LNCAP (cell line): ENCODE measurements around the gene WDR27.
A peak's percentile ranks its signal among the peaks of the same experiment; 100 is the strongest.

Experiments
- TF ChIP-seq, protein P1 (sequence below): fragments of 450-650 bp; IDR thresholded peaks from 2 replicates; pipeline ENCODE4 v1.5.1; 2017; ENCODE audit warnings: mild to moderate bottlenecking

The WDR27 gene

DNA sequence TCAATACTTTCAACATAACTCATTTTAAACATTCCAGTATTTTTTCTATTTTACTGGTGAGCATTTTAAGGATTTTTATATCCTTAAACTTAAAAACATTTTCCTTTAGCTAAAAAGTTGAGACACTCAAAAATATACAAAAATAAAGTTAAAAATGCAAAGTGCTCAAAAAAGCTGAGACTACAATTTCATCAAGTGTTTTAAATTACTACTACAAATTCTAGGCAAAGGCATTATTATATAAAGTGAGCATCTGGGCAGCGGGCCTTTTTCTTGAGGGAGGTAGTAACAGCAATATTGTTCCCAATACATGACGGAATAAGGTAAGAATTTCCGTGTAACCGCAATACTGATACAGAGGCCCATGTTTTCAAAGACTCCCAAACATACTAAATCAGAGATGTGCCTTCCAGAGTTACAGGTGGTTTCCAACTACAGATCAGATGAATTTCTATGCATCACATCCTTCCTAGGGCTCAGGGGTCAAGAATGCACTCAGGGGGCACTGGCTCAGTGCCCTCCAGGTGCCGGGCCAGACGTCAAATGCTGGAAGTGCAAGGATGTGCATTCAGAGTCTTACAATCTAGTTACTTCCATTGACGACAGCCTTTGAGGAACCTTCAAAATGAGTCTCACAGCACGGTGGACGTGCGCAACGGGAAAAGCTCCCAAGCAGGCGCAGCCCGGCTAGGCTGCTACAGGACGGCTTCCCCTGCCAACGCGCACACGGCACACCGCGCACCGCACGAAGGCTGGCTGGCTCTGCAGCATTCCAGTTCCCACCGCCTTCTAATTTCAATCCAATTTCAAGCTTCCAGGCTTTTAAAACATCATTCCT is 20.8 kb upstream of the WDR27 start:
- TF ChIP-seq, protein P1, sequence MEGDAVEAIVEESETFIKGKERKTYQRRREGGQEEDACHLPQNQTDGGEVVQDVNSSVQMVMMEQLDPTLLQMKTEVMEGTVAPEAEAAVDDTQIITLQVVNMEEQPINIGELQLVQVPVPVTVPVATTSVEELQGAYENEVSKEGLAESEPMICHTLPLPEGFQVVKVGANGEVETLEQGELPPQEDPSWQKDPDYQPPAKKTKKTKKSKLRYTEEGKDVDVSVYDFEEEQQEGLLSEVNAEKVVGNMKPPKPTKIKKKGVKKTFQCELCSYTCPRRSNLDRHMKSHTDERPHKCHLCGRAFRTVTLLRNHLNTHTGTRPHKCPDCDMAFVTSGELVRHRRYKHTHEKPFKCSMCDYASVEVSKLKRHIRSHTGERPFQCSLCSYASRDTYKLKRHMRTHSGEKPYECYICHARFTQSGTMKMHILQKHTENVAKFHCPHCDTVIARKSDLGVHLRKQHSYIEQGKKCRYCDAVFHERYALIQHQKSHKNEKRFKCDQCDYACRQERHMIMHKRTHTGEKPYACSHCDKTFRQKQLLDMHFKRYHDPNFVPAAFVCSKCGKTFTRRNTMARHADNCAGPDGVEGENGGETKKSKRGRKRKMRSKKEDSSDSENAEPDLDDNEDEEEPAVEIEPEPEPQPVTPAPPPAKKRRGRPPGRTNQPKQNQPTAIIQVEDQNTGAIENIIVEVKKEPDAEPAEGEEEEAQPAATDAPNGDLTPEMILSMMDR, result no peak

DNA sequence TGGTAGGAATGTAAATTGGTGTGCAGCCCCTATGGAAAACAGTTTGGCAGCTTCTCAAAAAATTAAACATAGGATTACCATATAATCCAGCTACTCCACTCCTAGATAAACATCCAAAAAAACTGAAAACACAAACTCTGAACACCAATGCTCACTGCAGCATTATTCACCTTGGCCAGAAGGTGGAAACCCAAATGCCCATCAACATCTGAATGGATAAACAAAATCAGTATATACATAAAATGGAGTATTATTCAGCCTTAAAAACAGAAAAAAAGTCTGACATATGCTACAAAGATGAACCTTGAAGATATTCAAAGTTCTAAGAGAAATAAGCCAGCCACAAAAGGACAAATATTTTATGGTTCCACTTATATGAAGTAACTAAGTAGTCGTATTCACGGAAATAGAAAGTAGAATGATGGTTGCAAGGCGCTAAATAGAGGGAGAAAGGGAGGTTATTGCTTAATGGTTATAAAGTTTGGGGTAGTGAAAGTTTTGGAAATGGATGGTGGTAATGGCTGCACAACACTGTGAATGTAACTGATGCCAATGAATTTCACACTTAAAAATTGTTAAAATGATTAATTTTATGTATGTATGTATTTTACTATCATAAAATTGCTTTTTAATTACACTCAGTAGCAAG is 18.5 kb upstream of the WDR27 start:
- TF ChIP-seq, protein P1, result peak; percentile 19; the same call in 1 of the 2 replicates

DNA sequence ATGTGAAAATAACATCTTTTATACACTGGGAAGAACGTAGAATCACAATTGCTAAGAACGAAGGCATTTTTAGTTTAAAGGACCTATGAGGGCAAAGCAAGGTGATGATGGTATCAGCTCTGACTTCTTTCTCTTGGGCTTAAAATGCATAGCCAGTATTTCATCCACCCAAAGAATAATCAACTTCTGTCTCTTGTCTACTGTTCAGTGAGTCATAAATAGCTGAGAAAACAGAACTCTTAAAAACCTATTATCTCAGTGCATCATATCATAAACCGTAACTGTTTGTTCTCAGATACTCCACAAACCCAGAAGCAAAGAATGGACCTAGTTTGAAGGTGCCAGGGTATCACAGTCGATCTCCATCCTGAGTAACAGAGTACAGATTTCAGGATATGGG is 17.3 kb upstream of the WDR27 start:
- TF ChIP-seq, protein P1, result no peak

DNA sequence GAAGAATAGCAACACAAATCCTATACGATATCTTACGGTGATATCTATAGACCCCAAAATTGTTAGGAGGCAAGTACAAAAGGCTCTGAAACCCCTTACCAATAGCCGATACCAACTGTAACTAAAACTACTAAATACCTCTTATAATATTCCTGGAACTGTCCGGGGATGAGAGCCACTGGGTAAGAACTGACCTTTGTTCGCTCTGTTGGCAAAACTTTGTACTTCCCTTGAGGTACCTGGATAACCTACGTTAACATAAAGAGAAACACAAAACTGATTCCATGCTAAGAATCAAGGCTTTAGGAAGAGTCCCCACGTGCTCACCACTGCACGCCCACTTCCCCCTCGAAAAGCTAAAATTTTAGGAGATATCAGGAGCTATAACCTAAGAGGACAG is 12.8 kb upstream of the WDR27 start:
- TF ChIP-seq, protein P1, result no peak

DNA sequence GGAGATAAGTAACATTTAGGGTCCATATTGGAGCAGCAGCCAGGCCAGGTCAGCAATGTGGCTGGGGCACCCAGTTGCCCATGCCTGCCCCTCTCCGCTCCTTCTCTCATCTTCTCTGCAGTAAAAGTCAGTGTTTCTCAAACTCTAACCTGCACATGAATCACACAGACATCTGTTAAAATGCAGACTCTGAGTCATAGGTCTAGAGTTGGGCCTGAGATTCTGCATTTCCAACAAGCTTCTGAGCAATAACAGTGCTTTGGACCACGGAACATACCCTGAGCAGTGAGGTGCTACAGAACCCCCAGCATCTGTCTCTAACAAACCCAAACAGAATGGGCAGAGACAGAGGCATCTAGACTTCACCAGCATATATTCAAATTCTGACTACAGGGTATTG is 12.3 kb upstream of the WDR27 start:
- TF ChIP-seq, protein P1, result no peak

DNA sequence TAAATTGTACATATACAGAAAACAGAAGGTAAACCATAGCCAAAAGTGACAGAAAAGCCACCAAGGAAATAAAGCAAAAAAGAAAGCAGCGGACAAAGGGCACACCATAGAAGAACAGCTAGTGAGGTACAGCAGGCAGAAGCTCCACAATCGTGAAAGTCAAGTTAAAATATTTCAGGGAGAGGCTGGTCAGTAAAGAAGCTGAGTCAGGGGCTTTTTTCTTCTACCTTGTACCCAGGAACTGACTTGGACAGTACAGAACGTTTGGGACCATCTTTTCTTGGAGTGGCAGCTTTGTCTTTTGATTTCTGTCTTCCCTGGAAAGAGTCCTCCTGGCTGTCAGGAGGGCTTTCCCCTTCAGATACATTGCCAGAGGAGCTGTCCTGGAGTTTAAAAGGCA is 8.2 kb upstream of the WDR27 start:
- TF ChIP-seq, protein P1, result no peak

DNA sequence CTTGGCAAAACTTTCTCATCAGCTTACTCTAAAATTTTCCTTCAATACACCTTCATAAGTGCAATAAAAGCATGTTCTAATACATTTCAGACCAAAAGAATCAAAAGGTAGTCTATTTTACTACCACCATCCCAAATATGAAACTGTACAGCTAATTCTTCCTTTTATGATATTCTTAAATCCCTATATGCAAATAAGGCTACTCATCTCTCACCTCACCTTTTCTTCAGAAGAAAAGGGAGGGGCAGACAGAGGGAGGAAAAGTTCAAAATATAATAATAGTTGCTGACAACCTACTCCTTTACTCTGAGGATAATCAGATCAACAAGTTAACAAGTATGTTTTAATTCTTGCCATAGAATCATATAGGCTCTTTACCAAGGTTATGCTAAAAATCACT is 7.5 kb upstream of the WDR27 start:
- TF ChIP-seq, protein P1, result no peak
